Skin epidermis (tissue), 12 donors: ENCODE results near the gene ERC2.
"Not testable (repeated sequence)": the region's sequence is repeated elsewhere in the genome, so short reads cannot be mapped to it uniquely, and the experiment has no call there.

ENCODE experiments used
- H3K27ac ChIP-seq, 21 experiments: fragments of 200-600 bp; sonication (generic) in 11 of 21; one replicate each; pipeline ENCODE4 v1.5.0; 2020; ENCODE audit warnings: mild to moderate bottlenecking in 3 of 21, inconsistent platforms in 2 of 21, moderate library complexity in 2 of 21
- H3K4me3 ChIP-seq, 7 experiments: fragments of 200-600 bp; sonication (generic) in 2 of 7; one replicate each; pipeline ENCODE4 v1.5.0; 2020; ENCODE audit warnings: inconsistent platforms in 2 of 7, mild to moderate bottlenecking in 2 of 7, moderate library complexity in 1 of 7

ERC2 gene

DNA sequence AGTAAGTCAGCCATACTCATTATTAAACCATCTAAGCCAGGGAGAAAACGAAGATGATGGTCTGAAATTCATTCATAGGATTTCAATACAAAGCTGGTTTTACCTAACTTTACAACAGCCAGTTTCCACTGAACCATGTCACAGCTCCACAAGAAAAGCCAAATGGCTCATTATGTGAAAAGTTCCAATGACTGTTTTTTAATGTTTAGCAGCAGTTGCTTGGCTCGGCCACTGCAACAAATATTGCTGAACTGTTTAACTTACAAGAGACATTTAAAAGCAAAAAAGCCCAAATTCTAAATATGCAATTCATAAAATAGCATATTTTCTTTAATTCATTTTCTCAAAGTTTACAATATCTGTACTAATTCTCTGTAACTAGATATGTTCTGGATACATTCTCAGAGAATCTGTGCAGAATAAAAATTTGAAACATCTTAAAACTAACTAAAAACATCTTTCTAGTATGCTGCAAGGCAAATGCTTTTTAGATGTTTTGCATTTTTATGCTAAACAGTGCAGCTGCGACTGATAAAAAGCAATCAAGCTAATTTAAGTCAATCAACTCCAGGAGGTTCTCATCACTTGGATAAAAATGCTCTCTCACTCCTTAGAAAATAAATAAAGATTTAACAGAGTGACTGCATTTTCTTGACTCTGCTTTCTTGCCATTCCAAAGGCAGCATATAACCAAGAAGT, 356.5 kb downstream of the ERC2 start:
- no peak overlapping the region for H3K27ac ChIP-seq
- H3K4me3 ChIP-seq, result no peak overlapping the region

DNA sequence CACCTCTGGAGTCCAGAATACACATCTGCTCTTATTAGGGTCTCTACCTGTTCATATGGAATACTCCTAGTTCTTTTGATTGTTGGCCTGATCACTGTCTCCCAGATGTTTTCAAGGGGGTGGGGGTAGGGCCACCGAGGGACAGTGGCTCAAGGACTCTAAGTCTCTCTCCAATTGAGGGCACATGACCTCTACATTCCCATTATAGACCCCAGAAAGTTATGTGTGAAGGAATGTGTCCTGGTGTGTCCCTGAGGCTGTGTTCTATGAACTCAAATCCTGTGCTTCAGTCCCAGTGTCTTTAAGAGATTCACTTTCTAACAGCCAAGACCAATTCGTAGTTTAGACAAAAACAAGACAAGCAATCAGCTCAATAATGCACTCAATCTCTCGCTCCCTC, 357.4 kb downstream of the ERC2 start:
- Histone ChIP-seq H3K27ac (no peak overlapping the region), H3K4me3 (no peak overlapping the region)

DNA sequence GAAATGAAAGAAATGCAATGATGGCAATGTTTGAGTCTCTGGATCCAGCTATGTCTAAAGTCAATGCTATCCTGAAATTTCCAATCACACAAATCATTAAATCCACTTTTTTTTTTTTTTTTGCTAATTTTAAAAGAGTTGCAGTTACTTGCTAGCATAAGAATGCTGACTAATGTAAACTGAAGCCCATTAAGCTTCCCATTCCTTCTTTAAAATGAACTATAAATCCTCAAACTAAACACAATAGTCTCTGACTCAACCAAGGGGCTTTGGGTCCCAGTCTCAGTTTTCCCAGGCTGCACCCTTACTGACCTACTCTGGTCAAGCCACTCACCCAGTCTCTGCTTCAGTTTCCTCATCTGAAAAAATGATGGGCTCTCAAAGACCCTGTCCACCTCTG, 361.1 kb downstream of the ERC2 start:
- no peak overlapping the region for H3K4me3 ChIP-seq
- no peak overlapping the region for H3K27ac ChIP-seq

DNA sequence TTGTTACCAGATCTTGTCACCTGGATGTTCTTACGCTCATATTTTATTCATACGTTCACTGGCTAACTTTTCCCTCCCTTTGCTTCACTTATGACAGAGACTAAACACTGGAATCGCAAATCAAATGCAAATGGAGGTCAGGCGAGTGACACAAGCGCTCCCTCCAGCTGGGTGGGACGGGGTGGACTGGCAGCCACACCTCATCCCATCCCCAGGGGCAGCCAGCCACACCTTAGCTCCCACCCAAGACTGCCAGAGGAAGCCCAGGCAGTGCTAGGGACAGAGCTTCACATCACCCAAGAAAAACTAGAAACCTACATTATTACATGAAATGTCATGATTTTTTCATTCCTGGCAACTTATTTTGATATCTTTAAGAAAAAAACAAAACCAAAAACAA, 366.2 kb downstream of the ERC2 start:
- Histone ChIP-seq H3K4me3 (no peak overlapping the region), H3K27ac (no peak overlapping the region)

DNA sequence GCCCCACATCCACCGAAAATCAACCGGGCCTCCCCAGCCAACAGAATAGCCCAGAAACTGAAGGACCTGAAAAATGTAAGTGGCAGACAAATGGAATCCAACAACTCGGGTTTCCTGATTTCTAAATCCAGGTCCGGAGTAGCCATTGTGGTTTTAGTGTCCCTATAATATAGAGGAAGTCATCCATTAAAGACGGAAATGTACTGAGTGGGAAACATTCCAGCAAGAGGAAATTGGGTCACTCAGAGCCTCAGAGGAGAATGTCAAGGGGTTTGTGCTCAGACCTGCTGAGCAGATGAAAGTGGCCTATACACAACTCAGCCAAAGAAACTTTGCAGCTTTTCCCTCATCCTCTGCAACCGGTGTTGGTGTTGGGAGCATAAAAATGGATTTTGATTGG, 366.7 kb downstream of the ERC2 start:
- no peak overlapping the region for H3K4me3 ChIP-seq

DNA sequence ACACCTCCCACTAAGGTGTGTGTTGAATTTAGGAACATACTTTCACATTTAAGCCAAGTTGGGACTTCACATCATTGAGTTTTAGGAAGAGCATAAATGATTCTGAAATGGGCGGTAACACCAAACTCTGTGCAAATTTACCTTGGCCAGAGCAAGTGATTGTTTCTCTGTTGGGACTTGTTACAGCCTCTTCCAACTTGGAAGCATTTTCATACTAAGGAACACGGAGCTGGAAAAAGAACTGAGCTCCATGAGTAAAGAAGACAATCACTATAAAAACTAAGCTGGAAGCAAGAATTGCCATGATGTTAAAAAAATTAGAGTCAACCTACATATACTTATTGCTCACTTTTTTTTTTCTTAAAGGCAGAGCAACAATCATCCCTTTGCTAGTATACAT, 371.3 kb downstream of the ERC2 start:
- no peak overlapping the region for H3K27ac ChIP-seq
- no peak overlapping the region for H3K4me3 ChIP-seq

More for the DNA sequence above, 366.7 kb downstream of the ERC2 start:
- no peak overlapping the region for H3K27ac ChIP-seq

DNA sequence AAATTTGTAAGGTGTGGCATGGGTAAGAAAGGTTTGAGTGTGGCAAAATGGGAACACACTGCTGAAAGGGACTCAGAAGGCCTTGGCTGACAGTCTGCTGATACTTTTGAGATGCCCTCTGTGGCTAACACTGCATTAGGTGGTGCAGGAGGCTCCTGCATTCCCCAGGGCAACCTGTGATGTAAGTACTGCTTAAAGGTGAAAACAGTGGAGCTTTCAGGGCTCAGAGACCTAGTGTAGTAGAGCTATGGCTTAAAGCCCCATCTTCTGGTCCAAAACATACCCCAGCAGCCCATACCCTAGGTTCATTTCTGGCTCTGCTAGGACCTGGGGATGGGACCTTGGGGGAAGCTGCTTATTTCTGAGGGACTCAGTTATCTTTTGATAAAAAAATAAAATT, 374.1 kb downstream of the ERC2 start:
- no peak overlapping the region for H3K27ac ChIP-seq
- H3K4me3 ChIP-seq, result no peak overlapping the region

DNA sequence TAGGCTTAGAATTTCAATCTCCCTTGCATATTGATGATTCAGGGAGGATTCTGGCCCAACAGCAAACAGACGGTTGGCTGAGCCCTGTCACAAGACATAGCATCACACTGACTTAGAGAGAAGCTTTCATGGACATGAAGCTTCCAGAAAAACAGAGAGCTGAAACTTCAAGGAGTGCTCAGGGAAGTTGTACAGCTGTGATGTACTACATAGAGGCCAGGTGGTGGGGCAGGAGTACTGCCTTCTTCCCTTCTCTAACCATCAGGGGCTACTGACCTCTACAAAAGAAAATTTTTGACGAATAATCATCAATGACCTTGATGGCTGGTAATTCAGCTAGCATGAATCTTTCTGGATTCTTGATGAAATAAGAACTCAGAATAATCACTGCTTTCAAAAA, 378.5 kb downstream of the ERC2 start:
- Histone ChIP-seq H3K4me3 (no peak overlapping the region), H3K27ac (no peak overlapping the region)

DNA sequence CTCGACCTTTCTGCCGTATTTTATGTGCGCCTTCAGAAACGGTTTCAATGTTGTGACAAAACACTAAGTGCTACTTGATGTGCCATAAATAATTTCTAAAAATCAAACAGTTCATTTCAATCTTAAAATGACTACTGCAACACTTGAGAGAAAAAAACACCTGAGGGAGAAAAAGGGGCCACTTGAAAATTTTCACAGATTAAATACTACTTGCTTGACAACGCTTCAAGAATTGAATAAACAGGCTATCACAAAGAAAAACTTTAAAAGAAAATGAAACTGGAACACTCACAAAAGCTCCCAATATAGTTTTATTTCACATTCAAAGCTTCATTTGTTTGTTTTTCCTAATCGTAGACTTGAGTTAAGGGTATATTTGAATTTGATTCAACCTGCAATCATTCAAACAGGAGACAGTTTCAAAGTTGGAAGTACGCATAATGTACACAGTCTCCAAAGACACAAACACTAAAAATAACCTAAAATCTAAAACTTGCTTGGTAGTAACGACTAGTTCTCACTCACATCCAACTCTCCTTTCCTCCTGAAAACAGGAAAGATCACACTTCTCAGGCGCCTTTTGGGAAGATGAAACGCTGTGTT, 380.7 kb downstream of the ERC2 start:
- Histone ChIP-seq H3K27ac (no peak overlapping the region), H3K4me3 (no peak overlapping the region)

DNA sequence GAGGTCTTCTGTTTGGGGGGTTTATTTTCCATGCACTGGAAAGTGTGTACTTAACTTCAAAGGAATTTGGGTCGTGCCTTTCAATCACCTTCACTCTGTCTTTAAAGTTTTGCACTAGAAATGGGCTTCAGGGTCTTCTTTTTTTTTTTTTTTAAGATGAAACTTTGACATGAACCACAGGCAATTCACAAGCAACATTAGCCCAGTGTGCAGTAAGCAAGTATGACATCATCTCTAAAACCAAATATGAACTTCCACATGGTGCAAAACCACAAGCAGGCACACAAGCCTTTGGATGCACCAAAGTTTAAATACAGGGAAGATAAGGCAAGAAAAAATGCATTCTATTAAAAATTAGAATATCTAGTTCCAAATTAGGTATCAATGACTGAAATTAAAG, 381.9 kb downstream of the ERC2 start:
- H3K4me3 ChIP-seq, result no peak overlapping the region
- peak overlapping the region in 1 of 21 experiments; percentile 8 for H3K27ac ChIP-seq

DNA sequence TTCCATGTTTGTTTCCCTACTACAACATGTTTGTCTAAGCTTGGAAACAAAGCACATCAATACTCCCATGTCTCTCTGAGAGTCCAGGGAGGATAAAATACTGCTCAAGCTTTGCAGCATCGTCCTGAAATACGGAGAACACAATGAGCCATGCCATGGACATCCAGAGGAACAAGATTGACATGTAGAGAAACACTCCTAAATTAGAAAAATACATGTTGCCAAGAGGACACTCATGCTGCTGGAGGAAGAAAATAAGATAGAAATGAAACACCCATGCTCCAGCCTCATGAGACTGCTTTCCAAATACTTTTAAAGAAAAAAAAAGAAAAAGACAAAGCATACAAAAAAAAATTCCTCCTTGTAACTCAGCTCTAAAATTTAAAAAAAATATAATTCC, 387.0 kb downstream of the ERC2 start:
- H3K4me3 ChIP-seq, result no peak overlapping the region
- H3K27ac ChIP-seq, result no peak overlapping the region

DNA sequence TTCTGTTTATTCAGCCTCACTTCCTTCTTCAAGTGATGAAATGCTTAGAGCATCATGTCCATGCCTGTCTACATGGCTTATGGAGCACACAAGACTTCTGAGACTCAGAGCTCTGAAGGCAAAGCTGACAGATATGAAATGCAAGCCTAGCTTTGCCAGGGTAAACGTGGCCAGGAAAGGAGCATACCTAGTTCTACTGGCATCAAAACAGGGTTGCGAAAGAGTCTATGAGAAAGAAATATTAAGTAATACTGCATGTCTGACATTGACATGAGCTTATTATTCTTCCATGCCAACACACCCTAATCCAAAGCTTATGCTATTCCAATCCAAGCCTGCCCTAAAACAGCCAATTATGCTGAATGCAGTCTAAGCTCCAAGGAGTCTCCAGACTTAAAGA, 391.5 kb downstream of the ERC2 start:
- H3K4me3 ChIP-seq, result no peak overlapping the region
- H3K27ac ChIP-seq, result peak overlapping the region in 3 of 21 experiments; percentile 11 to 29 (median 22)

DNA sequence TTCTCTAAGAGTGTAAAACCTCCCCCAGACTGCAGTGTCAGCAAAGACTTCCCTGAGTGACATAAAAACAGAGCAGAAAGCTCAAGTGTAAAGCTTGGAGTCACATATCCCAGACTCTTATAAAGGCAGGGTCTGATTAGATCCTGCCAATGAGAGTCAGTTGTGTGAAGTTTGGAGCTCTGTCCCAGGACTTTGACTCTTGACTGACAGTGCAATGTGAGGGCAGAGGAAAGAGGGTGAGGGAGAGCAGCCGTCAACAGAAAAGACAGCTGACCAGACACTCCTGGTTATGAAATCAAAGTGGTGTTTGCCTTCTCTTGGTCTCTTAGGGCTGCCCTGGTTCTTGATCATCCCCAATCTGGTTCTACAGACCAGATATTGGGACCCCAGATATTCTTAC, 393.2 kb downstream of the ERC2 start:
- Histone ChIP-seq H3K4me3 (no peak overlapping the region), H3K27ac (no peak overlapping the region)

DNA sequence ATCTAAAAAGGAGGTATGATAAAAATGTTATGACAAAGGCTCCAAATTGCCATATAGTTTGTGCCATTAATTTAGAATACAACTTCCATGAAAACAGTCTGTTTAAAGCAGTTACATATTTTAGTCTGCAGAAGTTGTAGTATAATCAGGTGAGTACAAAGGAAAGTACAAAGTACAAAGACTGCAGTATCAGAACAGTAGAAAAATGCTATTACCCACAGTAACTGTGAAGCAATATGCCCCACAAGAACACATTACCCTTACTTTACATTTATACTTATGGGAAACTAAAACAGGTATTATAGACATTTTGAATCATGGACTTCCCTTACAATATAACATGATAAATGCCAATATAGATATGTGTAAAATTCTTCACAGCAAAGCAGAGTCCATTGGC, 398.5 kb downstream of the ERC2 start:
- H3K4me3 ChIP-seq, result no peak overlapping the region
- no peak overlapping the region for H3K27ac ChIP-seq

DNA sequence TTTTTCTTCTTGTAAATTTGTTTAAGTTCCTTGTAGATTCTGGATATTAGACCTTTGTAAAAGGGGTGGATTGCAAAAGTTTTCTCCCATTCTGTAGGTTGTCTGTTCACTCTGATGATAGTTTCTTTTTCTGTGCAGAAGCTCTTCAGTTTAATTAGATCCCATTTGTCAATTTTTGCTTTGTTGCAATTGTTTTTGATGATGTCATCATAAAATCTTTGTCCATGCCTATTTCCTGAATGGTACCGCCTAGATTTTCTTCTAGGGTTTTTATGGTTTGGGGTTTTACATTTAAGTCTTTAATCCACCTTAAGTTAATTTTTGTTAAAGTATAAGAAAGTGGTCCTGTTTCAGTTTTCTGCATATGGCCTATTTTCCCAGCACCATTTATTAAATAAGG, 401.9 kb downstream of the ERC2 start:
- not testable (repeated sequence) for H3K4me3 ChIP-seq, H3K27ac ChIP-seq

DNA sequence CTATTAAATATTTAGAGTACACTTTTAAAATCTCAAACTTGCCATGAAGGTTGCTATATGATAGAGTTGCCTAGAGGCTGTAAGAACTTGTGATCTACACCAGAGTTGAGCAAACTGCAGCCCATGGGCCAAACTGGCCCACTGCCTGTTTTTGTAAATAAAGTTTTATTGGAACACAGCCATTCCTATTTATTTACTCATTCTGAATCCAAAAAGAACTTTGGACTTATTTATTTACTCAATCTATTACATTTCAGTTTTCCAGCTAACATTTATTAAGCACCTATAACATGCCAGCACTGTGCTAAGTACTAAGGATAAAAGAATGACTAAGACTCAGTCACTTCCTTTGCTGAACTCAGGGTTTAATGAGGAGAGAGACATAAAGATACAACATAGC, 403.6 kb downstream of the ERC2 start:
- Histone ChIP-seq H3K4me3 (no peak overlapping the region), H3K27ac (no peak overlapping the region)

DNA sequence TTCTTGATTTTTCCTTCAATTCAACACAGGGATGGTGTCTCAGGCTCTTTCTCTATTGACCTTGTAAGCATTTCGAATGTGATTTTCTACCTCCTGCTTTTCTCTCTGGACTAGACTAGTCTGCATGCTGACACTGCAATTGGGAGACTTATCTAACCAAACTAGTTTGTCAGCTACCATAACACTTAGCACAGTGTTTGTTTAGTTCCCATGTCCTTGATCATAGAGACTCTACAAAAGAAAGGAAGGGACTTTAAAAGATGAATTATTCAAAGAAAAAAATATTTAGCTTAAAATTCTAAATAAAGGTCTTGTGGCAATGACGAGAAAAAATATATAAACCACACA, 407.0 kb downstream of the ERC2 start:
- Histone ChIP-seq H3K4me3 (no peak overlapping the region), H3K27ac (no peak overlapping the region)

DNA sequence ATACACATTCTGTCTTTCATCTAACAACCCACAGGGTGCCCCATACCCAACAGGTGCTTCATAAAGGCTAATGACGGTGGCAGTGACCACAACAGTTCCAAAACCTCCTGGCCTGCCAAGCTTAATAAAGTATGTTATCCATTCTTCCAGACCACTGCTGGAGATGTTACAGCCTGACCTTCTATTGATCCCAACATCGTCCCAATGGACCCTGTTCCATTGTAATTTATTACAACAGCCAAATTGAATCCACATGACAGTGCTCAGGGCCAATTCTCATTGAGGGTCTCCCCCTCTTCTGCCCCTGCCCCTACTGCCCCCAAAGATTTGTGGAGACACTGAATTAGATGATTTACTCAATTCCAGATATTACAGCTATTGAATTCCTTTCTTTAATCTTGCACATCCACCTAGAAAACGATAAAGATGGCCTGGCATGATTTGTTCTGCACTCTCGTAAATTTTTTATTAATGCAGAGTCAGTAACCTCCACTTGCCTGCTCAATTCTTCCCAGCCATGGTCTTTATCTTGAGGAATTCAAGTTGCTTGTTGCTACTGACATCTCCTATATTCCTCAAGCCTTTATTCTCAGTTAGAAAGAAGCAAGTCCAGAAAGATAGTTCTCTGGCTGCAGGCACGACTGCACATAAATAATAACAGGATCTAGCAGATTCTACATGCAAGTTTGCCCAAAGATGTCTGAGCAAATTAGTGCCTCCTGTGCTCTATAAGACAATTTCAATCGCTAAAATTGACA, 407.6 kb downstream of the ERC2 start:
- Histone ChIP-seq H3K4me3 (no peak overlapping the region), H3K27ac (no peak overlapping the region)

DNA sequence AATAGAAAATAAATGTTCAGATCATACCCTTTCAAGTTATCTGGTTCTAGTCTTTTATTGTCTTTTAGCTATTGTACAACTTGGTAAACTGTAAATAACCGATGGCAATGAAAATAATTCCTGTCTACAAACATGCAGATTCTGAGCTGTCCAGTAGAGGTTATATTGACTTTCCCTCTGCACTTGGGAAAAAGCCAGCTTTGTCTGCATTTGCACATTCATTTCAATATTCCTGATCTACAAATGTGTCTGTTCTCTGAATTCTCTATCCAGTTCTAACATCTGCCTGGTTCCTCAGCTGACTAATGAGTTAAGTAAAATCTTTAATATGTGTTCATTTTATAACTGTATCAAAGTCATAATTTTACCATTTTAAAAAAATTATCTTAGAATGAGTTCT, 408.5 kb downstream of the ERC2 start:
- H3K4me3 ChIP-seq, result no peak overlapping the region
- H3K27ac ChIP-seq, result no peak overlapping the region

DNA sequence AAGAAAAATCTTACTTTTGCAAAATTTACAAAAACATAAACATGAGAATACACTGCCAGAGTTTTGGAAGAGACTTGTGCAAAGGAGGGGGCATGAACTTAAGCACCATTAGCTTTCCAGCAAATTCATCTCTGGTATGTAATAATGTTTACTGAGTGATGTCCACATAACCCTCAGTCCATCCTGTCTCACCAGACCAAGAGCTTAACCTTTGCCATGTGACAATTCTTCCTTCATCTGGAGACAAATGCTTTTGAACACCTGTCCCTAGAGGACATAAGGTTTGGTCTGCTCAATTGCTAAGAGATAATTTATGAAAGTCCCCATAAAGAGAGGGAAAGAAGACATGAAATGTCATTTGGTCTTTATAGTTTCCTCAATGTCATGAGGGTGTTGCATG, 412.3 kb downstream of the ERC2 start:
- no peak overlapping the region for H3K27ac ChIP-seq
- H3K4me3 ChIP-seq, result no peak overlapping the region

DNA sequence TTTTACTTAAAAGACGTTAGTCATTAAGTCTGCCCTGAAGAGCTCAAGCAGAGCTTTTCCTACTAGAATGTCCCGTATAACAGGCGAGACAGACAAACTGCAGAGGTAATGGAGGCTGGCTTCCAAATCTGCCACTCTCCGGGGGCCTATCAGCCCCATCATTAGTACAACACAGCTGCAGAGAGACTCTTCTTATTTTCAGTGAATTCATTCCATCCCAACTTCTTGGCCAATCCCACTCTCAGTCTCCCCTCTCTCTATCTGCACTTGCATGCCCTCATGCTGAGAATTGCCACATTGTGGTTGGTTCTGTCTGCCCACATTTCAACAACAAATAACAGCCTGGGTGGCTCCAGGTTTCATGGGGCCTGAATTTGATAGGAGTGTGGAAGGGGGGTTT, 412.7 kb downstream of the ERC2 start:
- no peak overlapping the region for H3K27ac ChIP-seq
- no peak overlapping the region for H3K4me3 ChIP-seq
